Breast epithelium (tissue), 3 donors: ENCODE data around the gene TOX3.

Experiments
- POLR2AphosphoS5 ChIP-seq, 3 donors: sonication (generic); formaldehyde crosslinking; IDR thresholded peaks; one replicate each; pipeline ENCODE4 v1.6.1; 2017; ENCODE audit warnings: antibody characterized with exemption in 3 of 3
- TF ChIP-seq, protein P1 (sequence below), 3 donors: fragments of 450-650 bp; IDR thresholded peaks; one replicate each; pipeline ENCODE4 v1.5.1; 2016 to 2017; ENCODE audit warnings: antibody characterized with exemption in 3 of 3, mild to moderate bottlenecking in 3 of 3, moderate library complexity in 3 of 3

DNA sequence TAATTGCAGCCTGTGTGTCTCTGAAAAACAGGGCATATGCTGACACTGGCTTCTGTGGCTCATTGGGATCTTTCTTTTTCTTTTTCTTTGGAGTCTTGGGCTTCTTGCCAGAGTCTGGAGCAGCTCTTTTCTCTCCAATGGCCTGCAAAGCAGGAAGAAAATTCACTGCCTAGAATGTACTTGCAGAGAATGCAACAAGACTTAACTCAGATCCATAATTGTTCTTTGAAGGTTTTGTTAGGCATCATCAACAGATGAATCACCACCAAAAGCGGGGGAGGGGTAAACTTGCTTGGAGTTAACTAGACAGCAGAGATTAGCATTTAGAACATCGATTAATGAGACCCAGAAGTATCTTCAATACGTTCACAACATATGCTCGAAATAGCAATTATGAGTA lies 100.9 kb downstream of the TOX3 start:
- TF ChIP-seq, protein P1, sequence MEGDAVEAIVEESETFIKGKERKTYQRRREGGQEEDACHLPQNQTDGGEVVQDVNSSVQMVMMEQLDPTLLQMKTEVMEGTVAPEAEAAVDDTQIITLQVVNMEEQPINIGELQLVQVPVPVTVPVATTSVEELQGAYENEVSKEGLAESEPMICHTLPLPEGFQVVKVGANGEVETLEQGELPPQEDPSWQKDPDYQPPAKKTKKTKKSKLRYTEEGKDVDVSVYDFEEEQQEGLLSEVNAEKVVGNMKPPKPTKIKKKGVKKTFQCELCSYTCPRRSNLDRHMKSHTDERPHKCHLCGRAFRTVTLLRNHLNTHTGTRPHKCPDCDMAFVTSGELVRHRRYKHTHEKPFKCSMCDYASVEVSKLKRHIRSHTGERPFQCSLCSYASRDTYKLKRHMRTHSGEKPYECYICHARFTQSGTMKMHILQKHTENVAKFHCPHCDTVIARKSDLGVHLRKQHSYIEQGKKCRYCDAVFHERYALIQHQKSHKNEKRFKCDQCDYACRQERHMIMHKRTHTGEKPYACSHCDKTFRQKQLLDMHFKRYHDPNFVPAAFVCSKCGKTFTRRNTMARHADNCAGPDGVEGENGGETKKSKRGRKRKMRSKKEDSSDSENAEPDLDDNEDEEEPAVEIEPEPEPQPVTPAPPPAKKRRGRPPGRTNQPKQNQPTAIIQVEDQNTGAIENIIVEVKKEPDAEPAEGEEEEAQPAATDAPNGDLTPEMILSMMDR (IDR thresholded peaks at IDR 0.05), result no peak
- TF ChIP-seq POLR2AphosphoS5 (IDR thresholded peaks at IDR 0.05), result no peak
